Measurements from ENCODE around the gene SPINDOC.
"Not testable (repeated sequence)": the region's sequence is repeated elsewhere in the genome, so short reads cannot be mapped to it uniquely, and the experiment has no call there.

Gene SPINDOC

DNA sequence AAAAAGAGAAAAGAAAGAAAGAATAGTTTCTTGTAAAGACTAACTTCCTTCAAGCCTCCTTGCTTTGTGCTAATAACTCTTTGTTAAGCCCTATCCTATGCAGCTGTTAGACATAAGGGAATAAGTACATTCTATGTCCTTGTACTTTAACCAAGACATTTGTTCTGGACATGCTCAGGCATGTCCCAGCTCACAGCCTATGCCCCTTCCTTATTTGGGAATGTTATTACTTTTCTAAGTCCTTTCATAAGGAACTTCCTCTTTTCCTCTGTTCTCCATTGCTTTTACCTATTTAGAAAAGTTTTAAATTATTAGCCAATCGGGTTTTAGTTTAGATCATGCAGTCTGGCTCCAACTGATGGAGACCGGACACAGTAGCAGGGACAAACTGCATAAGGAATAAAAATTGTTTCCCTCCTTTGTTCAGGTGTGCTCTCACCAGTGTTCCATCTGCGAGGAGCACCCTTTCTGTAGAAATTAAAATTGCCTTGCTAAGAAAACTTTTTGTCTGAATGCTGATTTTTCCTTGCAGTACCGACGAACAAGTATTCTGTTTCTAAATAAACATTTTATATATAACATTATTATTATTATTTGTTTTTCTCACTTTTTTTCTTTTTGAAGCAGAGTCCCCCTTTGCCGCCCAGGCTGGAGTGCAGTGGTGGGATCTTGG, 21.6 kb upstream of the SPINDOC start:
- no peak for DNase-seq

DNA sequence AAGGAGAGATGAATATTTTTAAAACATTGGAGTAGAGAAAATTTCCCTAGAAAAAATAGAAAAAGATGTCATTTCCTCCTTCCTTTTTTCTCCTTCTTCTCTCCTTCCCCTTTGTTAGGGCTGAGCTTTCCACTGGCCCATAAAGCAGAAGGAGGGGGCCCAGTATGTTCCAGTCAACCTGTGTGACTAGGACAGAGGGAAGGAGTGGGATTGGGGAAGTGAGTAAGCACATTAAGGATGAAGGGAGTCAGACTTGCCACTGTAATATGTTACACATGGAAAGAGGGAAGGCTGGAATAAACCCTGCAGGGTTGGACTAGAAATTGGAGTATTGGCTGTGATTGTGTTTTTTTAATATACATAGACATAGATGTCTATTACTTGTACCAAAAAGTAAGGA, 20.1 kb upstream of the SPINDOC start:
- DNase-seq: no peak

- DNase-seq: no peak
Measured at GRCh38 chr11:63795066-63795465, 18.2 kb upstream of the SPINDOC start.

GRCh38 chr11:63800921-63801320, 12.3 kb upstream of the SPINDOC start:
- DNase-seq: no peak

DNA sequence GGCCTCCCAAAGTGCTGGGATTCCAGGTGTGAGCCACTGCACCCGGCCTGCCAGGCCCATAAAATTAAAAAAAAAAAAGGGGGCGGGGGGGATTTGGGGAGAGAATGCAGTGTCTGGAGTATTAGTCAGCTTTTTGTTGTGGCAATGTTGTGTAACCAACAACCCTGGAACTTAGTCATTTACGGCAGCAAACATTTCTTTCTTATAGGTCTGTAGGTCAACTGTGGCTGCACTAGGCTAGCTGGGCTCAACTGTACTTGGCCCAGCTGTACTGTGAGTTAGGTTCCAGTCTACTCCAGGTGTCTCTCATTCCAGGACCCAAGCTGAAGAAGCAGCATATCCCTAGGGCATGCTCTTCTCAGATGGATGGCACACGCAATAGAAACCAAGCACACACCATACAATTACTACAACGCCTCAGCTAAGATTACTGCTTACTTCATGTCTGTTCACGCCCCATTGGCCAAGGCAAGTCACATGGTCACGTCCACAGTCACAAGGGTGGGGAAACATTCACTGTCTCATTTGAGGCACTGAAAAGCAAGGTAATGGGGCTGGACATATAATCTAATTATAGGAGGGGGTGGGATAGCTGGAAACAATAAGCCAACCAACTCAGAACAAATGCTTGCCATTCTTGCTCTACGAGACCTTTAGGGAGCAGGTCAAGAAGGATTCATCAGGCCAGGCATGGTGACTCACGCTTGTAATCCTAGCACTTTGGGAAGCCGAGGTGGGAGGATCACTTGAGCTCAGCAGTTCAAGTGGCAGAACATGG, 10.4 kb upstream of the SPINDOC start:
- DNase-seq: no peak

- DNase-seq: no peak
Measured at GRCh38 chr11:63804259-63804658, 9.0 kb upstream of the SPINDOC start.

- DNase-seq: no peak
Measured at GRCh38 chr11:63805844-63806415, 7.3 kb upstream of the SPINDOC start.

- DNase-seq: not testable (repeated sequence)
Measured at GRCh38 chr11:63810383-63810782, 2.9 kb upstream of the SPINDOC start.

GRCh38 chr11:63811522-63811921, 1.7 kb upstream of the SPINDOC start:
- no peak for DNase-seq

DNA sequence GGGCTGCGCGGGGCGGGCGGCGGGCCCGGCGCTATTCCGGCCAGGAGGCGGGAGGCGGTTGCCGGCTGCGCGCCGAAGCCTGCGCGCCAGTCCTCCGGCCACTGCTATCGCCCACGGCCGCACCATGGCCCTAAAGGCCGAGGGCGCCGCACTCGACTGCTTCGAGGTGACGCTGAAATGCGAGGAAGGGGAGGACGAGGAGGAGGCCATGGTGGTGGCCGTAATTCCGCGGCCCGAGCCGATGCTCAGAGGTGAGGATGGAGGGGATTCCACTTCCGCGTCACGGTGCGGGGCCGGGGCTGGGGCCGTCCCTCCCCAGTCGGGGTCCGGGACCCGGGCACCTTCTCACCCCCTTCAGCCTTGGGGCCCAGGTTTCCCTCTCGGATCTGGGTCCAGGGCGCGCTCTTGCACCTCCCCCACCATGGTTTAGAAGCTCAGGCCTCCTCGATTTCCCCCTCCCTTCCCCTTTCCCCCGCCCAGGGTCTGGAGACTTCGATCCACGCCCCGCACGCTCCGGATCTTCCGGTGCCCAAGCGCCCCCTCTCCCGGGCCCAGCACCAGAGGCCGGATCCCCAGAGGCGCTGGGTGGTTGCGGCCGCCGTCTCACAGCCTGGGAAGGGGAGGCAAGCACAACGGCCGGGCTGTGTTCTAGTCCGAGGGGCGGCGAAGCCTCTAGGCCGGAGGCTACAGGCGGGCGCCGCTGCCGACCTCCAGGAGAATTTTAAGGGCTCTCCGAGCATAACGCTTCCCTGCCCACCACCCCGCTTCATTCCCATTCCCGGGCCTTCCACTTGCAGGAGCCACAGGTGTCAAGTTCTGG, 517 bp downstream of the SPINDOC start:
- peak; percentile 61 for DNase-seq

DNA sequence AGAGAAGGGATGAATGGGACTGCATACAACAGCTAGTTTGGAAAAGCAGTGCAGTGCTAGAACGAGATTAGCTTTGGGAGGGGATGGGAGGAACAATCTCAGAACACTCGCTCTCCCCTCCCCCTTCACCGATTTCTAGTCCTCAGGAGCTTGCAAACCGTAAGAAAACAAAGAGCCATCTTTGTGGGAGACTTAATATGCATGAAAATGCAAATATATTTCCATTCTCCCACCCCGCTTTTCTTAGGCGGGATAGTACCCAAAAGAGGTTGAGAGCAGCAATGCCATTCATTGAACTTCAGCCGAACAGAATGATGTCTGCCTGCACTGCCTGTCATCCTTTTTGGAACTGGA, 1.1 kb downstream of the SPINDOC start:
- no peak for DNase-seq

DNA sequence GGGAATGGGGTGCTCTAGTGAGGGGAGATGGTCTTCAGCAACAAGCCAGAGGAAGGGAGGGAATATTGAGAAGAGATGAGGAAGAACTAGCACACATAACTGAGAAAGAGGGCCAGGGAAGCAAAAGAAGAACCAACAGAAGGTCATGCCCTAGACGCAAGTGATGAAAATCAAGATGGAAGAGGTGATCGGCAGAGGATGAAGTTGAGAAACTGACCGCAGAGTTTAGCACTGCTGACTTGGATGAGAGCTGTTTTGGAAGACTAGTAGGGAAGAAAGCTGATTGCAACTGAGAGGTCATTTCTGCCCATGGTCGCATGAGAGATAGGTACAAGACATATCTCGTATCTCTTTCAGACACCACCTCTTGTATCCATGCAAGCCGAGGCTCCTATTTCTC, 2.9 kb downstream of the SPINDOC start:
- no peak for DNase-seq

GRCh38 chr11:63816732-63817131, 3.5 kb downstream of the SPINDOC start:
- no peak for DNase-seq

- DNase-seq: no peak
Measured at GRCh38 chr11:63817758-63818498, 4.7 kb downstream of the SPINDOC start.

DNA sequence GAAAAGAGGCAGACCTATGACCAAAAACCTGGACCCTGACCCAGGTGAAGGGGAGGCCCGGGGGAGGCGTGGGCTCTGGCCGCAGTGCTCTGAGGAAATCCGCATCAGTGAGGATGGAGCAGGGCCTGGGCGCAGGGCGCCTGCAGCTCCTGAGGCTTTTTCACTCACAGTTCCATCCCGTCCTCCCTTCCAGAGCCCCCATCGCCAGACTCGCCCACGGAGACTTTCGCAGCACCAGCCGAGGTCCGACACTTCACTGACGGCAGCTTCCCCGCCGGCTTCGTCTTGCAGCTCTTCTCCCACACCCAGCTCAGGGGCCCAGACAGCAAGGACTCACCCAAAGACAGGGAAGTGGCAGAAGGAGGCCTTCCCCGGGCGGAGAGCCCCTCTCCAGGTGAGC, 5.4 kb downstream of the SPINDOC start:
- DNase-seq: no peak

GRCh38 chr11:63821411-63821810, 8.2 kb downstream of the SPINDOC start:
- DNase-seq: no peak

GRCh38 chr11:63826471-63827190, 13.4 kb downstream of the SPINDOC start:
- DNase-seq: peak; percentile 58

- DNase-seq: no peak
Measured at GRCh38 chr11:63829823-63830489, 16.7 kb downstream of the SPINDOC start.

- DNase-seq: no peak
Measured at GRCh38 chr11:63831326-63831725, 18.1 kb downstream of the SPINDOC start.

DNA sequence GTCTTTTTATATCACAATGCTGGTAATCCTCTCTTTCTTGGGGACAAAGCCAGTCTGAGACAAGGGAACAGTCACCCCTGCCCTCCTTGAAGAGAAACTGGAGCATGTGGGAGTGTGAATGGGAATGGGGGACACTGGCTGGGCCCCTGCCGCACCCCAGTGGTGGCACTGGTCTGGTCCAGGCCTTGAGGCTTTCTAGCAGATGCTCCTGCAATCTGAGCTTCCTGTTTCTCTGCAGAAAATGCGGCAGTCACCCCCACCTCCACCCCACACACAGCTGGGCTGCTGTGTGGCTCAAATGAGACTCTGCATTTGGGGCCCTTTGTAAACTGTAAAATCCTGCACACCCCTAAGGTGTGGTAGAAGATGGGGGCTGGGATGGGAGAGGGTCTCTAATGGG, 19.1 kb downstream of the SPINDOC start:
- DNase-seq: no peak

GRCh38 chr11:63833048-63833447, 19.8 kb downstream of the SPINDOC start:
- DNase-seq: no peak

All from NCI-H1092 (cell line).